Measurements from ENCODE around the gene KCNJ12.
"Not testable (repeated sequence)": the region's sequence is repeated elsewhere in the genome, so short reads cannot be mapped to it uniquely, and the experiment has no call there.

DNA sequence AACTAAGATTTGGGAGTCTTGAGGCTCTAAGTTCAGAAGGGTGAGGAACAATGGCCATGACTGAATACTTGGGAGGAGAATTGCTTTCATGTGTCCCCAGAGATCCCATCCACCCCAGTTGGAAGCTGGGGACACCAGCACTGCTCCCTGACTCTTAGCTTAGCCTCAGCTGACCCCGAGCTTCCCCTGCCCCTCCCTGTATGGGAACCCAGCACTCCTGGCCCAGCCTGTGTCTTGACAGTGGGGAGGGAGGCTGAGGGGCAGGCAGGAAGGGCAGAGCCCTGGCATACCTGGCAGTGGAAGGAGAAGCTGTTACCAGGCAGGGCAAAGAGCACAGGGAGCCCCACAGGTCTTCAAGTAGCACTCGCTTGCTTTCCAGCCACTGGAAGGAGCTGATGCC is 58.8 kb downstream of the KCNJ12 start:
- TF ChIP-seq, protein P1, sequence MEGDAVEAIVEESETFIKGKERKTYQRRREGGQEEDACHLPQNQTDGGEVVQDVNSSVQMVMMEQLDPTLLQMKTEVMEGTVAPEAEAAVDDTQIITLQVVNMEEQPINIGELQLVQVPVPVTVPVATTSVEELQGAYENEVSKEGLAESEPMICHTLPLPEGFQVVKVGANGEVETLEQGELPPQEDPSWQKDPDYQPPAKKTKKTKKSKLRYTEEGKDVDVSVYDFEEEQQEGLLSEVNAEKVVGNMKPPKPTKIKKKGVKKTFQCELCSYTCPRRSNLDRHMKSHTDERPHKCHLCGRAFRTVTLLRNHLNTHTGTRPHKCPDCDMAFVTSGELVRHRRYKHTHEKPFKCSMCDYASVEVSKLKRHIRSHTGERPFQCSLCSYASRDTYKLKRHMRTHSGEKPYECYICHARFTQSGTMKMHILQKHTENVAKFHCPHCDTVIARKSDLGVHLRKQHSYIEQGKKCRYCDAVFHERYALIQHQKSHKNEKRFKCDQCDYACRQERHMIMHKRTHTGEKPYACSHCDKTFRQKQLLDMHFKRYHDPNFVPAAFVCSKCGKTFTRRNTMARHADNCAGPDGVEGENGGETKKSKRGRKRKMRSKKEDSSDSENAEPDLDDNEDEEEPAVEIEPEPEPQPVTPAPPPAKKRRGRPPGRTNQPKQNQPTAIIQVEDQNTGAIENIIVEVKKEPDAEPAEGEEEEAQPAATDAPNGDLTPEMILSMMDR (conservative IDR thresholded peaks at IDR 0.05; ENCODE audit: low read depth, low read length) = not testable (repeated sequence)
- not testable (repeated sequence) for TF ChIP-seq EZH2 (IDR thresholded peaks at IDR 0.05; ENCODE audit: borderline replicate concordance, low read depth, low read length, poor library complexity, severe bottlenecking)
